SK-N-SH treated with all-trans-retinoic acid at 6 μM for 48 hours (cell line): ENCODE results near the gene CLEC4F.

Experiments used
- ATAC-seq: fragments of 200-7000 bp; cut with Tn5 transposase; 3 replicates; pipeline ENCODE4 v1.9.1; 2020; ENCODE audit warnings: mild to moderate bottlenecking, moderate library complexity
- ARNTL ChIP-seq: fragments of 450-650 bp; formaldehyde crosslinking; IDR thresholded peaks from 2 replicates; pipeline ENCODE4 v1.5.0; 2020; ENCODE audit warnings: low read depth, mild to moderate bottlenecking, moderate library complexity, borderline replicate concordance
- BACH2 ChIP-seq: fragments of 250-450 bp; sonication (Bioruptor Pico); IDR thresholded peaks from 2 replicates; pipeline ENCODE4 v1.9.0; 2021; ENCODE audit warnings: mild to moderate bottlenecking, borderline replicate concordance
- CREB5 ChIP-seq: fragments of 250-450 bp; sonication (Bioruptor Pico); IDR thresholded peaks from 2 replicates; pipeline ENCODE4 v1.5.1; 2020; ENCODE audit warnings: low read depth, mild to moderate bottlenecking, moderate library complexity
- CSDC2 ChIP-seq: fragments of 250-450 bp; sonication (Bioruptor Pico); IDR thresholded peaks from 2 replicates; pipeline ENCODE4 v1.5.0; 2020; ENCODE audit warnings: mild to moderate bottlenecking, moderate library complexity
- ESRRG ChIP-seq: fragments of 250-450 bp; sonication (Bioruptor Pico); IDR thresholded peaks from 2 replicates; pipeline ENCODE4 v1.6.1; 2021; ENCODE audit warnings: mild to moderate bottlenecking
- GLIS3 ChIP-seq: fragments of 250-450 bp; sonication (Bioruptor Pico); IDR thresholded peaks from 2 replicates; pipeline ENCODE4 v1.5.0; 2020; ENCODE audit warnings: mild to moderate bottlenecking, moderate library complexity
- ISL1 ChIP-seq: fragments of 250-450 bp; sonication (Bioruptor Pico); IDR thresholded peaks from 2 replicates; pipeline ENCODE4 v2.1.2; 2022; ENCODE audit warnings: mild to moderate bottlenecking, moderate library complexity
- OSR1 ChIP-seq: fragments of 250-450 bp; sonication (Bioruptor Pico); IDR thresholded peaks from 2 replicates; pipeline ENCODE4 v1.8.0; 2022; ENCODE audit warnings: moderate library complexity, mild to moderate bottlenecking, inconsistent platforms
- POU6F1 ChIP-seq: fragments of 250-450 bp; sonication (Bioruptor Pico); IDR thresholded peaks from 2 replicates; pipeline ENCODE4 v1.8.0; 2021; ENCODE audit warnings: low read depth, mild to moderate bottlenecking, moderate library complexity, borderline replicate concordance
- PPARA ChIP-seq: fragments of 250-450 bp; sonication (Bioruptor Pico); IDR thresholded peaks from 2 replicates; pipeline ENCODE4 v1.5.0; 2020; ENCODE audit warnings: mild to moderate bottlenecking, borderline replicate concordance
- RARB ChIP-seq: fragments of 250-450 bp; sonication (Bioruptor Pico); IDR thresholded peaks from 2 replicates; pipeline ENCODE4 v1.8.0; 2021; ENCODE audit warnings: mild to moderate bottlenecking, moderate library complexity
- SNAI2 ChIP-seq: fragments of 250-450 bp; sonication (Bioruptor Pico); IDR thresholded peaks from 2 replicates; pipeline ENCODE4 v1.5.0; 2020; ENCODE audit warnings: mild to moderate bottlenecking, moderate library complexity
- TCF4 ChIP-seq: fragments of 250-450 bp; sonication (Bioruptor Pico); IDR thresholded peaks from 2 replicates; pipeline ENCODE4 v1.8.0; 2021; ENCODE audit warnings: mild to moderate bottlenecking, moderate library complexity, borderline replicate concordance
- TOX ChIP-seq: fragments of 250-450 bp; sonication (Bioruptor Pico); IDR thresholded peaks from 2 replicates; pipeline ENCODE4 v1.8.0; 2021; ENCODE audit warnings: mild to moderate bottlenecking, moderate library complexity, borderline replicate concordance
- TSHZ2 ChIP-seq: fragments of 250-450 bp; sonication (Bioruptor Pico); IDR thresholded peaks from 2 replicates; pipeline ENCODE4 v1.5.0; 2020; ENCODE audit warnings: mild to moderate bottlenecking, moderate library complexity
- ZC3H10 ChIP-seq: fragments of 250-450 bp; sonication (Bioruptor Pico); IDR thresholded peaks from 2 replicates; pipeline ENCODE4 v1.5.1; 2021; ENCODE audit warnings: mild to moderate bottlenecking, moderate library complexity
- ZFP3 ChIP-seq: fragments of 250-450 bp; sonication (Bioruptor Pico); IDR thresholded peaks from 2 replicates; pipeline ENCODE4 v1.5.0; 2020; ENCODE audit warnings: mild to moderate bottlenecking, moderate library complexity
- ZFP30 ChIP-seq: fragments of 450-650 bp; formaldehyde crosslinking; IDR thresholded peaks from 2 replicates; pipeline ENCODE4 v1.5.0; 2022; ENCODE audit warnings: mild to moderate bottlenecking, moderate library complexity
- ZNF565 ChIP-seq: fragments of 450-650 bp; formaldehyde crosslinking; conservative IDR thresholded peaks from 2 replicates; pipeline ENCODE4 v1.5.0; 2020; ENCODE audit warnings: low read depth, mild to moderate bottlenecking, moderate library complexity
- ZNF70 ChIP-seq: fragments of 450-650 bp; formaldehyde crosslinking; IDR thresholded peaks from 2 replicates; pipeline ENCODE4 v1.5.0; 2020; ENCODE audit warnings: mild to moderate bottlenecking, moderate library complexity
- ZNF8 ChIP-seq: fragments of 450-650 bp; formaldehyde crosslinking; IDR thresholded peaks from 2 replicates; pipeline ENCODE4 v1.5.0; 2020; ENCODE audit warnings: mild to moderate bottlenecking, moderate library complexity

The CLEC4F gene

GRCh38 chr2:70832386-70832785 lies 12.0 kb upstream of the CLEC4F start:
- TF ChIP-seq POU6F1 (CRISPR knock-in tag) = no peak
- TF ChIP-seq ZFP3 (CRISPR knock-in tag) = no peak
- no peak for TF ChIP-seq ZNF8 (CRISPR knock-in tag)
- no peak for TF ChIP-seq ZNF565 (CRISPR knock-in tag)
- TF ChIP-seq ZNF70 (CRISPR knock-in tag) = no peak
- TF ChIP-seq OSR1 (CRISPR knock-in tag) = no peak
- no peak for TF ChIP-seq CSDC2 (CRISPR knock-in tag)
- TF ChIP-seq ZFP30 (CRISPR knock-in tag) = no peak
- no peak for TF ChIP-seq RARB (CRISPR knock-in tag)
- no peak for ATAC-seq

- no peak for ATAC-seq
- TF ChIP-seq ZFP30 (CRISPR knock-in tag) (no peak), OSR1 (CRISPR knock-in tag) (no peak), ZNF8 (CRISPR knock-in tag) (no peak), CREB5 (CRISPR knock-in tag) (no peak), GLIS3 (no peak), BACH2 (CRISPR knock-in tag) (no peak), PPARA (no peak), ZNF565 (CRISPR knock-in tag) (no peak), ZC3H10 (CRISPR knock-in tag) (no peak), TOX (CRISPR knock-in tag) (no peak), ZFP3 (CRISPR knock-in tag) (no peak), CSDC2 (CRISPR knock-in tag) (no peak)
- TF ChIP-seq, all 23 proteins: peak for 0
Measured at GRCh38 chr2:70831861-70832260, 11.5 kb upstream of the CLEC4F start.

GRCh38 chr2:70830366-70830765 lies 10.0 kb upstream of the CLEC4F start:
- ATAC-seq = no peak
- TF ChIP-seq TCF4 (CRISPR knock-in tag) (no peak), OSR1 (CRISPR knock-in tag) (no peak), ZC3H10 (CRISPR knock-in tag) (no peak), ZNF8 (CRISPR knock-in tag) (no peak), ZNF565 (CRISPR knock-in tag) (no peak), GLIS3 (no peak)

GRCh38 chr2:70829916-70830315 lies 9.5 kb upstream of the CLEC4F start:
- ATAC-seq = no peak
- TF ChIP-seq ZC3H10 (CRISPR knock-in tag) (no peak), ISL1 (CRISPR knock-in tag) (no peak), ZFP30 (CRISPR knock-in tag) (no peak), GLIS3 (no peak), ARNTL (CRISPR knock-in tag) (no peak), ZNF565 (CRISPR knock-in tag) (no peak), SNAI2 (CRISPR knock-in tag) (no peak), TOX (CRISPR knock-in tag) (no peak), CSDC2 (CRISPR knock-in tag) (no peak), TCF4 (CRISPR knock-in tag) (no peak), ESRRG (CRISPR knock-in tag) (no peak), POU6F1 (CRISPR knock-in tag) (no peak), RARB (CRISPR knock-in tag) (no peak), ZNF8 (CRISPR knock-in tag) (no peak)

GRCh38 chr2:70828914-70829824 lies 8.8 kb upstream of the CLEC4F start:
- ATAC-seq = no peak

More at GRCh38 chr2:70828914-70829824, 8.8 kb upstream of the CLEC4F start:
- no peak for TF ChIP-seq CREB5 (CRISPR knock-in tag)
- no peak for TF ChIP-seq CSDC2 (CRISPR knock-in tag)
- TF ChIP-seq RARB (CRISPR knock-in tag) = no peak
- no peak for TF ChIP-seq PPARA
- no peak for TF ChIP-seq TOX (CRISPR knock-in tag)
- TF ChIP-seq TSHZ2 (CRISPR knock-in tag) = no peak
- TF ChIP-seq OSR1 (CRISPR knock-in tag) = no peak
- no peak for TF ChIP-seq ZNF565 (CRISPR knock-in tag)
- TF ChIP-seq ESRRG (CRISPR knock-in tag) = no peak
- TF ChIP-seq ZC3H10 (CRISPR knock-in tag) = no peak
- no peak for TF ChIP-seq ZFP30 (CRISPR knock-in tag)
- no peak for TF ChIP-seq ISL1 (CRISPR knock-in tag)
- TF ChIP-seq, all 23 proteins: peak for 0
